ENCODE results near the gene IL1RAP. TPM values are rescaled to one million over a fixed set of nuclear protein-coding genes. Genes with fewer than 3 reads are reported as not detected.

The IL1RAP gene
- total RNA-seq, 1 donor from 2014 or later: 43.4 TPM

- TF ChIP-seq, protein P1, sequence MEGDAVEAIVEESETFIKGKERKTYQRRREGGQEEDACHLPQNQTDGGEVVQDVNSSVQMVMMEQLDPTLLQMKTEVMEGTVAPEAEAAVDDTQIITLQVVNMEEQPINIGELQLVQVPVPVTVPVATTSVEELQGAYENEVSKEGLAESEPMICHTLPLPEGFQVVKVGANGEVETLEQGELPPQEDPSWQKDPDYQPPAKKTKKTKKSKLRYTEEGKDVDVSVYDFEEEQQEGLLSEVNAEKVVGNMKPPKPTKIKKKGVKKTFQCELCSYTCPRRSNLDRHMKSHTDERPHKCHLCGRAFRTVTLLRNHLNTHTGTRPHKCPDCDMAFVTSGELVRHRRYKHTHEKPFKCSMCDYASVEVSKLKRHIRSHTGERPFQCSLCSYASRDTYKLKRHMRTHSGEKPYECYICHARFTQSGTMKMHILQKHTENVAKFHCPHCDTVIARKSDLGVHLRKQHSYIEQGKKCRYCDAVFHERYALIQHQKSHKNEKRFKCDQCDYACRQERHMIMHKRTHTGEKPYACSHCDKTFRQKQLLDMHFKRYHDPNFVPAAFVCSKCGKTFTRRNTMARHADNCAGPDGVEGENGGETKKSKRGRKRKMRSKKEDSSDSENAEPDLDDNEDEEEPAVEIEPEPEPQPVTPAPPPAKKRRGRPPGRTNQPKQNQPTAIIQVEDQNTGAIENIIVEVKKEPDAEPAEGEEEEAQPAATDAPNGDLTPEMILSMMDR (IDR thresholded peaks at IDR 0.05; ENCODE audit: insufficient read depth, low read length, severe bottlenecking): no peak
- peak; percentile 92 for DNase-seq (ENCODE audit: low read depth)
- H3K36me3 ChIP-seq (ENCODE audit: control insufficient read depth, insufficient read depth, low read length): no peaks in the 10 kb centered on the region
These were observed 29.8 kb downstream of the IL1RAP start for GRCh38 chr3:190543671-190544070.

DNA sequence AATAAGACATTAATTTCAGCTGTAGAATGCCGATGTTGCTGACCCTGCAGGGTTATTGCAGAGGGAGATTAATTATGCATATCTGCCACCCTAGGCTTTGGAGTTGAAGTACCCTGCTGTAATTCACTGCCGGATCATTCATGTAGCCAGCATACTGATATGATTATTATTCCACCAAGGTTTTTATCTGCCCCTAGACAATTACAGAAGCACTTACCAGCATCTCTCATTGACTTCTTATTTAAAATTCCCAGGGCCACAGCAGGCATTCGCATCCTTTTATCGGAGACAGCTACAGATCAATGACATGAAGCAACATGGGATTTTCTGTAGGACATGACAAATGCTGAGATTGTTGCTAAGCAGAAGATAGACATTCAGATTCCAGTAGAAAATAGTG lies 31.3 kb downstream of the IL1RAP start:
- Histone ChIP-seq H3K36me3 (ENCODE audit: control insufficient read depth, insufficient read depth, low read length) (no peaks in the 10 kb centered on the region), H3K4me3 (ENCODE audit: low read depth, low read length) (no peak overlapping the region), H3K27me3 (ENCODE audit: control insufficient read depth, insufficient read depth, low read length) (no peaks in the 10 kb centered on the region)
- FAIRE-seq (no peak), DNase-seq (ENCODE audit: low read depth) (no peak)
- TF ChIP-seq, protein P1 (IDR thresholded peaks at IDR 0.05; ENCODE audit: insufficient read depth, low read length, severe bottlenecking): no peak

More at GRCh38 chr3:190543671-190544070, 29.8 kb downstream of the IL1RAP start:
- Histone ChIP-seq H3K27me3 (ENCODE audit: control insufficient read depth, insufficient read depth, low read length) (no peaks in the 10 kb centered on the region), H3K4me3 (ENCODE audit: low read depth, low read length) (no peak overlapping the region)
- FAIRE-seq: peak; percentile 97

- TF ChIP-seq, protein P1 (IDR thresholded peaks at IDR 0.05; ENCODE audit: insufficient read depth, low read length, severe bottlenecking): no peak
- FAIRE-seq: no peak
- Histone ChIP-seq H3K36me3 (ENCODE audit: control insufficient read depth, insufficient read depth, low read length) (no peaks in the 10 kb centered on the region), H3K4me3 (ENCODE audit: low read depth, low read length) (no peak overlapping the region), H3K27me3 (ENCODE audit: control insufficient read depth, insufficient read depth, low read length) (no peaks in the 10 kb centered on the region)
- no peak for DNase-seq (ENCODE audit: low read depth)
These were observed 33.1 kb downstream of the IL1RAP start for GRCh38 chr3:190546881-190547510.

GRCh38 chr3:190548031-190548656 lies 34.3 kb downstream of the IL1RAP start:
- TF ChIP-seq, protein P1 (IDR thresholded peaks at IDR 0.05; ENCODE audit: insufficient read depth, low read length, severe bottlenecking): no peak
- FAIRE-seq (no peak), DNase-seq (ENCODE audit: low read depth) (no peak)
- Histone ChIP-seq H3K27me3 (ENCODE audit: control insufficient read depth, insufficient read depth, low read length) (no peaks in the 10 kb centered on the region), H3K36me3 (ENCODE audit: control insufficient read depth, insufficient read depth, low read length) (no peaks in the 10 kb centered on the region), H3K4me3 (ENCODE audit: low read depth, low read length) (no peak overlapping the region)

DNA sequence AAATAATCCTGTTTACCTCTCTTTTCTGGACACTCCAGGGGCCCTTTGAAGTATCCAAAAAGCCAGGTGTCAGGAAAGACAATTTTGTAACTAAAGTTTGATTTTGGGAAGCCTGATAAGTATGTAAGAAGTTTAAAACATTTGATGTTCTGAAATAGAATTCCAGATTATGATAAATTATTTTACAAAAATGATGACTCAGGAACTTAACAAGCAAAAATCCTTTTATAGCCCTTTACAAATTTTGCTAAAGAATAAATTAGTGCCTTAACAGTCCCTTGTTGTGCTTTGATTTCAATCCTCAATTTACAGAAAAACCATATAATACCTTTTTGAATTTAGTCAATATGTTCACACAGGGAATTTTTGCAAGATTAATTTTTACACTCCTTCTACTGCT lies 38.1 kb downstream of the IL1RAP start:
- Histone ChIP-seq H3K36me3 (ENCODE audit: control insufficient read depth, insufficient read depth, low read length) (peaks cover 1% of the 10 kb centered on the region), H3K27me3 (ENCODE audit: control insufficient read depth, insufficient read depth, low read length) (no peaks in the 10 kb centered on the region), H3K4me3 (ENCODE audit: low read depth, low read length) (no peak overlapping the region)
- FAIRE-seq (no peak), DNase-seq (ENCODE audit: low read depth) (no peak)
- TF ChIP-seq, protein P1 (IDR thresholded peaks at IDR 0.05; ENCODE audit: insufficient read depth, low read length, severe bottlenecking): no peak

Data from bronchial epithelial cell (primary cell).